OCI-LY1 (cell line): ENCODE measurements around the gene NDUFAF2.

Experiments
- H2AFZ ChIP-seq: fragments of 200-600 bp; sonication (generic), shearing (Covaris generic); 2 replicates; pipeline ENCODE4 v1.6.0; 2014; ENCODE audit warnings: antibody characterized with exemption, mild to moderate bottlenecking, low read length
- H3F3A ChIP-seq: fragments of 200-600 bp; sonication (generic), shearing (Covaris generic); 2 replicates; pipeline ENCODE4 v1.6.0; 2014; ENCODE audit warnings: mild to moderate bottlenecking, antibody characterized with exemption, low read length, moderate library complexity; ENCODE audit not compliant: insufficient read depth
- H3K27ac ChIP-seq: fragments of 200-600 bp; sonication (generic); 2 replicates; pipeline ENCODE4 v1.5.1; 2014; ENCODE audit warnings: low read length, mixed run types, mild to moderate bottlenecking, low read depth; ENCODE audit not compliant: poor library complexity, severe bottlenecking
- H3K27me3 ChIP-seq: fragments of 200-600 bp; sonication (generic); 2 replicates; pipeline ENCODE4 v1.6.0; 2014; ENCODE audit warnings: antibody characterized with exemption, mild to moderate bottlenecking, low read length, moderate library complexity; ENCODE audit not compliant: insufficient read depth
- H3K36me3 ChIP-seq: fragments of 200-600 bp; sonication (generic); 2 replicates; pipeline ENCODE4 v1.6.1; 2014; ENCODE audit warnings: mild to moderate bottlenecking, antibody characterized with exemption, low read length, moderate library complexity, mixed read lengths; ENCODE audit not compliant: insufficient read depth
- H3K4me1 ChIP-seq: fragments of 200-600 bp; sonication (generic); 2 replicates; pipeline ENCODE4 v1.5.1; 2014; ENCODE audit warnings: mild to moderate bottlenecking, low read length, moderate library complexity; ENCODE audit not compliant: insufficient read depth, severe bottlenecking
- H3K4me2 ChIP-seq: fragments of 200-600 bp; sonication (generic), shearing (Covaris generic); 2 replicates; pipeline ENCODE4 v1.6.1; 2014; ENCODE audit warnings: low read length
- H3K4me3 ChIP-seq: fragments of 200-600 bp; sonication (generic); 2 replicates; pipeline ENCODE4 v1.5.1; 2014; ENCODE audit warnings: low read length, low read depth, mild to moderate bottlenecking, mixed read lengths; ENCODE audit not compliant: poor library complexity, severe bottlenecking
- H3K79me2 ChIP-seq: fragments of 200-600 bp; shearing (Covaris generic); 2 replicates; pipeline ENCODE4 v1.6.1; 2016; ENCODE audit warnings: mixed run types, low read length, mixed read lengths; ENCODE audit not compliant: insufficient read depth
- H3K9ac ChIP-seq: fragments of 200-600 bp; sonication (generic), shearing (Covaris generic); 2 replicates; pipeline ENCODE4 v1.6.1; 2014; ENCODE audit warnings: mild to moderate bottlenecking, low read length, mixed read lengths
- H3K9me2 ChIP-seq: fragments of 200-600 bp; sonication (generic), shearing (Covaris generic); 2 replicates; pipeline ENCODE4 v1.6.1; 2014; ENCODE audit warnings: low read depth, mild to moderate bottlenecking, low read length, mixed read lengths
- H3K9me3 ChIP-seq: fragments of 200-600 bp; shearing (Covaris generic); 2 replicates; pipeline ENCODE4 v1.6.1; 2014; ENCODE audit warnings: low read length, mixed read lengths
- H4K20me1 ChIP-seq: fragments of 200-600 bp; sonication (generic), shearing (Covaris generic); 2 replicates; pipeline ENCODE4 v1.6.0; 2016; ENCODE audit warnings: mild to moderate bottlenecking, low read length; ENCODE audit not compliant: insufficient read depth
- EZH2 ChIP-seq: fragments of 200-600 bp; sonication (generic), shearing (Covaris generic); IDR thresholded peaks from 2 replicates; pipeline ENCODE4 v1.8.0; 2017; ENCODE audit warnings: borderline replicate concordance, mixed run types, mild to moderate bottlenecking, antibody characterized with exemption, low read length, moderate library complexity, mixed read lengths
- TF ChIP-seq, protein P1 (sequence below): fragments of 200-600 bp; sonication (generic), shearing (Covaris generic); IDR thresholded peaks from 2 replicates; pipeline ENCODE4 v1.5.1; 2017; ENCODE audit warnings: mild to moderate bottlenecking, antibody characterized with exemption, low read length, moderate library complexity, mixed read lengths

The NDUFAF2 gene

DNA sequence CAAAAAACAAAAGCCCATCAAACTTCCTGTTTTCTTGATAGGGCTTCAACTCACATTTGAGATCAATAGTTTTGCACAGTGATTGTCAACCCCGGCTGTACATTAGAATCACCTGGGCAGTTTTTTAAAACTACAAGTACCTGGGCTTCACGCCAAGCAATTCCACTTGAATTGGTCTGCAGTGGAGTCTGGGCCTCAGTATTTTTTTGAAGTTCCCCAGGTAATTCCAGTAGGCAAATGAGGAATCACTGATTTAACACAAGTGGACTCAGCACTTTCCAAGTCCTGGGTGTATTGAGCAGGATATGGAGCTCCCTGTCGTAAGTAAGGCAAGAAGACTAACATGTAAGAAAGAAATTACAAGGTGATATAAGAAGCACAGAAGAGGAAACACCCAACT is 232.1 kb downstream of the NDUFAF2 start:
- Histone ChIP-seq H3K4me1 (no peaks in the 10 kb centered on the region), H4K20me1 (no peaks in the 10 kb centered on the region), H2AFZ (no peak overlapping the region), H3K36me3 (no peaks in the 10 kb centered on the region), H3K9ac (no peak overlapping the region), H3K27ac (no peak overlapping the region), H3F3A (no peaks in the 10 kb centered on the region), H3K27me3 (no peaks in the 10 kb centered on the region), H3K4me2 (no peak overlapping the region), H3K79me2 (no peaks in the 10 kb centered on the region), H3K9me3 (no peaks in the 10 kb centered on the region), H3K4me3 (no peak overlapping the region), H3K9me2 (no peaks in the 10 kb centered on the region)
- TF ChIP-seq, protein P1, sequence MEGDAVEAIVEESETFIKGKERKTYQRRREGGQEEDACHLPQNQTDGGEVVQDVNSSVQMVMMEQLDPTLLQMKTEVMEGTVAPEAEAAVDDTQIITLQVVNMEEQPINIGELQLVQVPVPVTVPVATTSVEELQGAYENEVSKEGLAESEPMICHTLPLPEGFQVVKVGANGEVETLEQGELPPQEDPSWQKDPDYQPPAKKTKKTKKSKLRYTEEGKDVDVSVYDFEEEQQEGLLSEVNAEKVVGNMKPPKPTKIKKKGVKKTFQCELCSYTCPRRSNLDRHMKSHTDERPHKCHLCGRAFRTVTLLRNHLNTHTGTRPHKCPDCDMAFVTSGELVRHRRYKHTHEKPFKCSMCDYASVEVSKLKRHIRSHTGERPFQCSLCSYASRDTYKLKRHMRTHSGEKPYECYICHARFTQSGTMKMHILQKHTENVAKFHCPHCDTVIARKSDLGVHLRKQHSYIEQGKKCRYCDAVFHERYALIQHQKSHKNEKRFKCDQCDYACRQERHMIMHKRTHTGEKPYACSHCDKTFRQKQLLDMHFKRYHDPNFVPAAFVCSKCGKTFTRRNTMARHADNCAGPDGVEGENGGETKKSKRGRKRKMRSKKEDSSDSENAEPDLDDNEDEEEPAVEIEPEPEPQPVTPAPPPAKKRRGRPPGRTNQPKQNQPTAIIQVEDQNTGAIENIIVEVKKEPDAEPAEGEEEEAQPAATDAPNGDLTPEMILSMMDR, result no peak
- TF ChIP-seq EZH2, result no peak

GRCh38 chr5:61177716-61178115 is 232.7 kb downstream of the NDUFAF2 start:
- Histone ChIP-seq H3K79me2 (no peaks in the 10 kb centered on the region), H4K20me1 (no peaks in the 10 kb centered on the region), H3K4me2 (no peak overlapping the region), H3K27ac (no peak overlapping the region), H3K36me3 (no peaks in the 10 kb centered on the region), H2AFZ (no peak overlapping the region), H3K9ac (no peak overlapping the region), H3K4me3 (no peak overlapping the region), H3K9me2 (no peaks in the 10 kb centered on the region), H3K4me1 (no peaks in the 10 kb centered on the region), H3K9me3 (no peaks in the 10 kb centered on the region), H3F3A (no peaks in the 10 kb centered on the region), H3K27me3 (no peaks in the 10 kb centered on the region)
- TF ChIP-seq EZH2, result no peak
- TF ChIP-seq, protein P1, result no peak

- no peaks in the 10 kb centered on the region for H4K20me1 ChIP-seq
- no peaks in the 10 kb centered on the region for H3K9me3 ChIP-seq
- H3K79me2 ChIP-seq, result no peaks in the 10 kb centered on the region
- H3K36me3 ChIP-seq, result no peaks in the 10 kb centered on the region
- no peaks in the 10 kb centered on the region for H3K9me2 ChIP-seq
- H2AFZ ChIP-seq, result no peak overlapping the region
- H3K27me3 ChIP-seq, result no peaks in the 10 kb centered on the region
- no peak for TF ChIP-seq EZH2
- TF ChIP-seq, protein P1, result no peak
- H3K27ac ChIP-seq, result no peak overlapping the region
- H3F3A ChIP-seq, result no peaks in the 10 kb centered on the region
- no peak overlapping the region for H3K4me3 ChIP-seq
- no peak overlapping the region for H3K4me2 ChIP-seq
- H3K9ac ChIP-seq, result no peak overlapping the region
- H3K4me1 ChIP-seq, result no peaks in the 10 kb centered on the region
Observed at GRCh38 chr5:61178702-61179101, 233.7 kb downstream of the NDUFAF2 start.
